OCI-LY7 (cell line): ENCODE measurements around the gene PRKAB2. TPM values are rescaled to one million over a fixed set of nuclear protein-coding genes. Genes with fewer than 3 reads are reported as not detected.

Experiments
- BruUV-seq: library from RNA; stranded (reverse); fragments of 400-500 nt; replicated peaks from 2 replicates; lab custom pipeline; 2021; lab: Mats Ljungman, UMichigan
- CTCF ChIA-PET: fragments of 300-600 bp; sonication (Branson Sonifier 250); formaldehyde crosslinking; loops from one replicate; lab custom pipeline; 2022; ENCODE audit warnings: antibody characterized with exemption; ENCODE audit not compliant: unreplicated experiment; lab: Charles Lee
- POLR2A ChIA-PET: fragments of 300-600 bp; sonication (Branson Sonifier 250); formaldehyde crosslinking; loops from one replicate; lab custom pipeline; 2022; ENCODE audit warnings: antibody characterized with exemption; lab: Charles Lee
- DNase-seq: peaks from one replicate; pipeline ENCODE4 v3.0.0-alpha.2; 2015; ENCODE audit warnings: low spot score
- H2AFZ ChIP-seq: fragments of 200-600 bp; sonication (generic), shearing (Covaris generic); 2 replicates; pipeline ENCODE4 v1.6.1; 2014; ENCODE audit warnings: mild to moderate bottlenecking, antibody characterized with exemption, low read length, moderate library complexity
- H3K27ac ChIP-seq: fragments of 200-600 bp; sonication (generic); 2 replicates; pipeline ENCODE4 v1.5.1; 2014; ENCODE audit warnings: mixed run types, low read depth, mild to moderate bottlenecking, moderate library complexity, low read length, inconsistent platforms; ENCODE audit not compliant: poor library complexity, severe bottlenecking
- H3K36me3 ChIP-seq: fragments of 200-600 bp; sonication (generic); 2 replicates; pipeline ENCODE4 v1.6.1; 2014; ENCODE audit warnings: mild to moderate bottlenecking, antibody characterized with exemption, low read length, moderate library complexity, mixed read lengths; ENCODE audit not compliant: insufficient read depth
- H3K4me1 ChIP-seq: fragments of 200-600 bp; sonication (generic); 2 replicates; pipeline ENCODE4 v1.5.1; 2014; ENCODE audit warnings: mild to moderate bottlenecking, low read length; ENCODE audit not compliant: insufficient read depth, poor library complexity, severe bottlenecking
- H3K4me2 ChIP-seq: fragments of 200-600 bp; sonication (generic); 2 replicates; pipeline ENCODE4 v1.6.1; 2014; ENCODE audit warnings: mild to moderate bottlenecking, low read length
- H3K4me3 ChIP-seq: fragments of 200-600 bp; sonication (generic); 2 replicates; pipeline ENCODE4 v1.5.1; 2014; ENCODE audit warnings: mild to moderate bottlenecking, low read depth, low read length; ENCODE audit not compliant: poor library complexity, severe bottlenecking
- H3K79me2 ChIP-seq: fragments of 200-600 bp; sonication (generic); 2 replicates; pipeline ENCODE4 v1.6.1; 2016; ENCODE audit warnings: low read depth, mild to moderate bottlenecking, low read length, moderate library complexity, mixed read lengths; ENCODE audit not compliant: insufficient read depth
- H3K9me2 ChIP-seq: fragments of 200-600 bp; sonication (generic); 2 replicates; pipeline ENCODE4 v1.6.1; 2016; ENCODE audit warnings: mild to moderate bottlenecking, low read length, mixed read lengths; ENCODE audit not compliant: insufficient read depth
- H3K9me3 ChIP-seq: fragments of 200-600 bp; sonication (generic); 2 replicates; pipeline ENCODE4 v1.6.1; 2014; ENCODE audit warnings: mild to moderate bottlenecking, mixed run types, low read length, mixed read lengths
- H4K20me1 ChIP-seq: fragments of 200-600 bp; sonication (generic); 2 replicates; pipeline ENCODE4 v1.6.1; 2014; ENCODE audit warnings: mild to moderate bottlenecking, antibody characterized with exemption, low read length, moderate library complexity, mixed read lengths; ENCODE audit not compliant: insufficient read depth
- EZH2phosphoT487 ChIP-seq: fragments of 200-600 bp; sonication (generic); IDR thresholded peaks from 2 replicates; pipeline ENCODE4 v1.6.1; 2018; ENCODE audit warnings: low read depth, borderline replicate concordance, mild to moderate bottlenecking, mixed run types, antibody characterized with exemption, low read length, moderate library complexity, mixed read lengths
- intact Hi-C: fragments of 100-400 bp; cut with micrococcal nuclease; formaldehyde crosslinking; loops from one replicate; pipeline ENCODE4 v1.10.0; 2022; ENCODE audit not compliant: unreplicated experiment
- total RNA-seq, 2 experiments: library from RNA; depleted of rRNA in 1 of 2; stranded (reverse); fragments of >200 nt in 1 of 2; shearing (Covaris generic) in 1 of 2; gene quantifications; 2 replicates each; pipeline ENCODE4 v1.2.3, GENCODE V29; 2014 to 2022
- TF ChIP-seq, protein P1 (sequence below): fragments of 200-600 bp; sonication (generic); conservative IDR thresholded peaks from 2 replicates; pipeline ENCODE4 v1.5.1; 2014; ENCODE audit warnings: mild to moderate bottlenecking, antibody characterized with exemption, low read length, moderate library complexity, mixed read lengths

Gene PRKAB2
- total RNA-seq, 2 experiments from 2014 or later = 11.6 to 17.4 TPM

- no peak overlapping the region for H2AFZ ChIP-seq
- no peaks in the 10 kb centered on the region for H3K4me1 ChIP-seq
- no TSS peak for BruUV-seq
- TF ChIP-seq, protein P1, sequence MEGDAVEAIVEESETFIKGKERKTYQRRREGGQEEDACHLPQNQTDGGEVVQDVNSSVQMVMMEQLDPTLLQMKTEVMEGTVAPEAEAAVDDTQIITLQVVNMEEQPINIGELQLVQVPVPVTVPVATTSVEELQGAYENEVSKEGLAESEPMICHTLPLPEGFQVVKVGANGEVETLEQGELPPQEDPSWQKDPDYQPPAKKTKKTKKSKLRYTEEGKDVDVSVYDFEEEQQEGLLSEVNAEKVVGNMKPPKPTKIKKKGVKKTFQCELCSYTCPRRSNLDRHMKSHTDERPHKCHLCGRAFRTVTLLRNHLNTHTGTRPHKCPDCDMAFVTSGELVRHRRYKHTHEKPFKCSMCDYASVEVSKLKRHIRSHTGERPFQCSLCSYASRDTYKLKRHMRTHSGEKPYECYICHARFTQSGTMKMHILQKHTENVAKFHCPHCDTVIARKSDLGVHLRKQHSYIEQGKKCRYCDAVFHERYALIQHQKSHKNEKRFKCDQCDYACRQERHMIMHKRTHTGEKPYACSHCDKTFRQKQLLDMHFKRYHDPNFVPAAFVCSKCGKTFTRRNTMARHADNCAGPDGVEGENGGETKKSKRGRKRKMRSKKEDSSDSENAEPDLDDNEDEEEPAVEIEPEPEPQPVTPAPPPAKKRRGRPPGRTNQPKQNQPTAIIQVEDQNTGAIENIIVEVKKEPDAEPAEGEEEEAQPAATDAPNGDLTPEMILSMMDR = no peak
- no peak for TF ChIP-seq EZH2phosphoT487
- no peak for DNase-seq
- H3K27ac ChIP-seq = no peak overlapping the region
- H3K79me2 ChIP-seq = no peaks in the 10 kb centered on the region
- H3K9me3 ChIP-seq = no peaks in the 10 kb centered on the region
- no peaks in the 10 kb centered on the region for H3K9me2 ChIP-seq
- H3K4me3 ChIP-seq = no peak overlapping the region
- ChIA-PET CTCF (no interaction called here), POLR2A (interaction anchor here (0.7 kb wide), 1 partner anchor 9 kb away, joined by 3 read pairs; no protein-coding TSS in a partner anchor)
- no peak overlapping the region for H3K4me2 ChIP-seq
- intact Hi-C loops = no loop called here
- H3K36me3 ChIP-seq = no peaks in the 10 kb centered on the region
- no peaks in the 10 kb centered on the region for H4K20me1 ChIP-seq
Measured at GRCh38 chr1:147111381-147112130, 60.7 kb downstream of the PRKAB2 start.

- intact Hi-C loops = no loop called here
- no peak overlapping the region for H3K4me2 ChIP-seq
- H2AFZ ChIP-seq = no peak overlapping the region
- POLR2A ChIA-PET = no interaction called here
- no peaks in the 10 kb centered on the region for H3K4me1 ChIP-seq
- H3K9me3 ChIP-seq = no peaks in the 10 kb centered on the region
- no peak for DNase-seq
- CTCF ChIA-PET = no interaction called here
- no peak overlapping the region for H3K27ac ChIP-seq
- no peaks in the 10 kb centered on the region for H3K9me2 ChIP-seq
- no peak overlapping the region for H3K4me3 ChIP-seq
- no TSS peak for BruUV-seq
- no peaks in the 10 kb centered on the region for H3K79me2 ChIP-seq
- H4K20me1 ChIP-seq = no peaks in the 10 kb centered on the region
- TF ChIP-seq, protein P1 = no peak
- no peak for TF ChIP-seq EZH2phosphoT487
- no peaks in the 10 kb centered on the region for H3K36me3 ChIP-seq
Measured at GRCh38 chr1:147110872-147111271, 61.4 kb downstream of the PRKAB2 start.

DNA sequence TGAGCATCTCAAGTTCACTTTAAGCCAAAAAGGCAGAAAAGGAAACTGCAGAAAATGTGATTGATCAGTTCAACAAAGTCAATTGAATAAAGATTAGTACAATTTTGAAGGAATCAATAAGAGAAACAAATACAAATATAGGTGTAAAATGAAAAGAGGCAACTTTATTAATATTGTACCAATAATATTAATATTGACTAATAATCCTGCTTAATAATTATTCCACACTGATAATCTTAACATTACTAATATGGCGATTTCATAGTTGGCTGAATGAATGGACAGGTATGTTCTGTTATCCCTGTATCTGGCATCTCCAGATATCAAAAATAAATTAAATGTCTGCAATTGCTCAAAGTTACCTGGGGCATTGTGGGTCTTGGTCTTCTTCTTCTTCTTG is 61.8 kb downstream of the PRKAB2 start:
- H3K4me2 ChIP-seq = no peak overlapping the region
- no peaks in the 10 kb centered on the region for H3K79me2 ChIP-seq
- H4K20me1 ChIP-seq = no peaks in the 10 kb centered on the region
- H3K36me3 ChIP-seq = no peaks in the 10 kb centered on the region
- POLR2A ChIA-PET = no interaction called here
- CTCF ChIA-PET = no interaction called here
- TF ChIP-seq, protein P1 = no peak
- TF ChIP-seq EZH2phosphoT487 = no peak
- no peak for DNase-seq
- intact Hi-C loops = no loop called here
- H3K4me1 ChIP-seq = no peaks in the 10 kb centered on the region
- H3K9me3 ChIP-seq = no peaks in the 10 kb centered on the region
- H3K4me3 ChIP-seq = no peak overlapping the region
- H3K27ac ChIP-seq = no peak overlapping the region
- H2AFZ ChIP-seq = no peak overlapping the region
- no peaks in the 10 kb centered on the region for H3K9me2 ChIP-seq
- BruUV-seq = no TSS peak
